HG02840 (cell line): ENCODE results near the gene ENTPD2.
"Not testable (repeated sequence)": the region's sequence is repeated elsewhere in the genome, so short reads cannot be mapped to it uniquely, and the experiment has no call there.

Experiments
- ATAC-seq: cut with Tn5 transposase; IDR thresholded peaks from one replicate; pipeline ENCODE4 v1.9.1; 2021; ENCODE audit warnings: mild to moderate bottlenecking, moderate library complexity, moderate number of reproducible peaks; ENCODE audit not compliant: unreplicated experiment, low FRiP score

ENTPD2 gene

DNA sequence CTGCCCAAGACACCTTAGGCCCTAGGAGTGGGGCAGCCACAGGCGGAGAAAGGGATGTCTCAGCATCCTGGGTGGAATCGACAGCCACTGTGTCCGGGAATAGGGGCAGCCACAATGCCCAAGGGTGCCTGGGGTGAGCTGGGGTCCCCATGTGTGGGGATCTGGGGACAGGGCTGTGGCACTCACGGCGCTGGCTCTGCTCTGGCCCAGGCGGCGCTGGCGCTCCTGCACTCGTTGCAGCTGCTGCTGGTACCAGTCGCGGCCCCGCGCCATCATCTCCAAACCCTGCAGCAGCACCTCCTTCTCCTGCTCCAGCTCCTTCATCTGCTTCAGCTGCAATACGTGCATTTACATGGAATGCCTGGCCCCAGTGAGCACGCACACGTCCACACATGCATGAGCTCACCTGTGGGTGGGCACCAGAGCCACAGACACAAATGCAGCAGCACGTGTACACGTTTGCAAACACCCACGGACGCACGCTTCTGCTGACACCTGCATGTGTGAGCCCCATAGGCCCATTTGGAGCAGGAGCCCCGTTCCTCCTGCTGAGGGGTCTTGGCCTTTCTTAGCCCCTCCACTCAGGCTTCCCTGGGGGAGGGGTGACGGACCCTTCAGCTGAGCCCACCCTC is 11.6 kb upstream of the ENTPD2 start:
- no peak for ATAC-seq

DNA sequence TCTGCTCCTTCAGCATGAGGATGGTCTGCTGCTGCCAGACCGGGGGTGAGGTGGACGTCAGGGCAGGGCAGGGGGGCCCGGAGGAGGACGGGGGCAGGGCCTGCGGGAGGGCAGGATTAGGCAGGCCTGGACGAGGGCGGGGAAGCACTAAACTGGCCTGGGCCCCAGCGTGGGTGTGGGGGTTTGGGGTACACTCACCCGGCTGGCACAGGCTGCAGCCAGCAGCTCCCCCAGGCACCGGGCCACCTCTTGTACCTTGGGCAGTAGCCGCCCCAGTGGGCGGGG is 11.0 kb upstream of the ENTPD2 start:
- no peak for ATAC-seq

DNA sequence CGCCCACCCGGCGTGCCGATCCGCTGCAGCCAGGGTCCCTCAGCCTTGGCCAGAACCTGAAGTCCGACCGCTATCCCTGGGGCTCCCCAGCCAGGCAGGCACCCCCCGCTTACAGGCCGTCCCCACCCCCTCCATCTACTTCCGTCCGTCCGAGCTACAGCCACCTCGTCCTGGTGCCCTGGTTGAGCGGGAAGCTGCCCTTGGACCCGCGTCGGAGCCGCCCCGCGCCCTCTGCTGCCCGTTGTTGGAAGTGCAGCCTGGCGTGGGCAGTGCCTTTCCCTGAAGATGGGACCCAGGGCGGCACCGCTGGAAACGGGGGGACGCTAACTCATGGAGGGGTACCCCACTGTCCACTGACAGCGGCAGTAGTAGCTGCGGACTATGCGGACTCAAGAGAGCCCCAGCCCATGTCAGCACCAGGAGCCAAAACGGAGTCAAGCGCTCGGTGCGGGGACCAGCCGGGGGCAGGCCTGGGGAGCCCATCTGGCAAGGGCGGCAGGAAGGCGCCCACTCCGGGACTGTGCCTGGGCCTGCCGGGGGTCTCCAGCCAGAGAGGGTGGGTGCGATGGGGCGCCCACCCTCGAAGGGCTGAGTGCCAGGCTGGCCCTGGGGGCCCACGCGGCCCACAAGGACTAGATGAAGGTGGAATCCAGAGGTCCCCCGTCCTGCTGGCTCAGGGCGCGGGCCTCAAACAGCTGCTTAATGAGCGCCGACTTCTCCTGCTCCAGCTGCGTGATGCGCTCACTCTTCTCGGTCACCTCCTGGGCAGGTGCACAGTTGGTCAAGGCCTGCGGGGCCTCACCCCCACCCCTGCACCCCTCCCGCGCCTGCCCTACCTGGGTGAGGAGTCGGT is 10.4 kb upstream of the ENTPD2 start:
- ATAC-seq: no peak

DNA sequence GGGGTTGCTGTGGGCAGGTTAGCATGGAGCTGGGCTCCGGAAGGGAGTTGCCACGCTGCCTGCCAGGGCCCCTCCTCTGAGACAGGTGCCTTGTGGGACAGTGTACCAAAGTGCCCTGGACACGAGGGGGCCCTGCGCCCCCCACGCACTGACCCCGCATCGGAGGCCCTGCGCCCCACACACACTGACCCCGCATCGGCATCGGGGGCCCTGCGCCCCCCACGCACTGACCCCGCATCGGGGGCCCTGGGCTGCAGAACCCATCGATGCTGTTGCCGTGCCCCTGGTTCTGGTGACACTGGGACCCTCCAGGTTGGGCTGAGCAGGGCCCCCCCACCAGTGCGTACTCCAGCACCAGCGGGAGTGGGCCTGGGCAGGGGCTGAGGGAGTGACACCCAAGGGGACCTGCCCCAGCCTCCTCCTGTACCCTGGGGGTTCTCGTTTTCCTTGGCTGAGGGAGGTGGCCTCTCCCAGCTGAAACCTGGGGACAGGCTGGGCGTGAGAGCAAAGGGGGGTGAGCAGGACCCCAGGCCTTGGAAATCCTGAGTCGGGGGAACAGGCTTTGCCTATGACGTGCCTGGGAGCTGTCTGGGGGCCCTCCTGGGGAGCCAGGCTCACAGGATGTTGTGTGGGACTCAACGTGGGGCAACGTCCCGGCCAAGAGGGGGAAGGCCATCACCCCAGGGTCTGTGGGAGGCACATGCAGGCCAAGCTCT is 9.6 kb upstream of the ENTPD2 start:
- no peak for ATAC-seq

DNA sequence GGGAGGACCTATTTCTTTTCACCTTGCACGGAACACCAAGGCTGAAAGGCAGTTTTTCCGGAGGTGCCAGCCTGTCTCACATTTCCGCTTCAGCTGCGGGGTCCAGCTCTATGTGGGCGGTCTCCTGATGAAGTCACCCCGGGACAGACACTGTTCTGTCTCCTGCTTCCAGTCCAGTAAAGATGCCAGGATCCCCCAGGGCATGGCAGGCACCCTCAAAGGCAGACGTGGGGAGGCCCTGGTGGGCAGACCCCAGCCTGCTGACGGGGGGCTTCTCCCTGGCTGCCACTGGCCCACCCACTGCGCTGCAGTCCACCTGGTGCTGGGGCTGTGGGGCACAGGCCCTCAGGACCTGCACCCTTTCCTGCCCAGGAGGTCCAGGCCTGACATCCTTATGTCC is 8.9 kb upstream of the ENTPD2 start:
- ATAC-seq: not testable (repeated sequence)

DNA sequence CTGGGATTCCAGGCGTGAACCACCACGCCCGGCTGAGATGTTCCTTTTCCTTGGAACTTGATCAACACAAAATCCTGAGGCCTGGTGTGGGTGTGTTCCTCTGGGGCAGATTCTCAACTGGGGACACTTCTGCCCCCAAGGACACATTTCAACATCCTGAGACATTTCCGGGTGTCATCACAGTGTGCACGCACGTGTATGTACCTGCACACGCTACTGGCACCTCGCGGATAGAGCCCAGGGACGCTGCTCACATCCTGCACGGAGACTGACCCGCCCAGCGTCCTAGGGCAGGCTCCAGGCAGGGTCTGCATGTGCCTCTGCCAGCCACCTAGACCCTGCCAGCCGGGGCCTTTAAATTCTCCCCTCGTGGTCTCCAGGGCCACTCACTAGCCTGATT is 8.5 kb upstream of the ENTPD2 start:
- no peak for ATAC-seq

DNA sequence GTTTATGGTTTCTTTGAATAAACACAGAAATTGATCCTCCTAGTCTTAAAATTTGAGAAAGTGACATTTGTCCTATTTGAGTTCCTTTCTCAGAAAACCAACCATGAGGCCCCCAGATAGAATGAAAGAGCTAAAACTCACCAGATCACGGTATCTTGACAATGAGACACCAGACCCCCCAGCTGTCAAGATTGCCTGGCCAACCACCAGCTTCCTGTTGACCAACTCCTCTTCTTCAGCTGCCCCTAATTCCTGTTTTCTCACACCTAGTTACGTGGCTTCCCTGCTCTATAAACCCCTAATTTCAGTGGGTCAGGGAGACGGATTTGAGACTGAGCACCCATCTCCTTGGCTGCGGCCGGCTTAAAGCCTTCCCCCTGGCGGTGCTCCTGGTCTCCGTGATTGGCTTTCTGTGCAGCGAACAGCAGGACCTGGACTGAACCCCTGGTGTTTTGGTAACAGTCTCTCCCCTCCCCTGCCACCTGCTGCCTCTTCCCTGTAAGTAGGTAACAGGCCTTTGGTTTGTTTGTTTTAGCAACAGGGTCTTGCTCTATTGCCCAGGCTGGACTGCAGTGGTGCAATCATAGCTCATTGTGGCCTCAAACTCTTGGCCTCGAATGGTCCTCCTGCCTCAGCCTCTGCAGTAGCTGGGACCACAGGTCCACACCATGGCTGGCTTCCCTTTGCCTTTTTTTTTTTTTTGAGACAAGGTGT is 4.8 kb upstream of the ENTPD2 start:
- no peak for ATAC-seq

DNA sequence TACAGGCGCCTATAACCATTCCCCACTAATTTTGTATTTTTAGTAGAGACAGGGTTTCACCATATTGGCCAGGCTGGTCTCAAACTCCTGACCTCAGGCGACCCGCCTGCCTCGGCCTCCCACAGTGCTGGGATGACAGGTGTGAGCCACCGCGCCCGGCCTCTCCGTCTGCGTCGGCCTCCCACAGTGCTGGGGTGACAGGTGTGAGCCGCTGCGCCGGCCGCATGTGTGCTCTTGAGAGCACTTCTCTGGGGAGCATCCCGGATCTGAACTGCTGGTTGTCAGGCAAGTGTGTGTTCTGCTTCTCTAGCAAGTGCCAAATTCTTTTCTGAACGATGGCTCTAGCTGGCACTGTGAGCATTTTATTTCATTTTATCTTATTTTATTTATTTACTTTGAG is 3.7 kb upstream of the ENTPD2 start:
- ATAC-seq: no peak

DNA sequence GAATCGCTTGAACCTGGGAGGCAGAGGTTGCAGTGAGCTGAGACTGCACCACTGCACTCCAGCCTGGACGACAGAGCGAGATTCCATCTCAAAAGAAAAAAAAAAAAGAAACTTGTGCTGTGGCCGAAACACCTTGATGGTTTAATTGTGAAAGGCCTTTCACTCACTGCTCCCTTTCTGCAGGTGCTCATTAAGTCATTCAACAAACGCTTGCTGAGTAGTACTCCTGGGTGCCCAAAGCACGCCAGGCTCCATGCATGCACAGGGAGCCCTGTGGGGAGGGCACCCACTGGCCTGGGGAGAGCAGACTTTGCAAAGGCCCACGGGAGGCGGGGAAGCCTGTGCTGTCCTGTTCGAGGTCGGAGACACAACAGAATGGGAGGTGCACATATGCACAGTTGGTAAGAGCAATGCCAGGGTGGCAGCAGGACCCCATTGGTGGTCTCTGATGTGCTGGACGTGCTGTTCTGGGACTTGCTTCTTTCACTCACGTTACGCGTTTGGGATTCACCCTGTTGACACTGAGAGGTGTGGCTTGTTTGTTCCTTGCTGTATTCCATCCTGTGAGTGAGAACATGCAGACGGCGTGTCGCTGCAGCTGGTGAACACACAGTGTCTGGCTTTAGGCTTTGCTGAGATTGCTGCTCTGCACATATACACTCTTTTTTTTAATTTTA is 3.0 kb upstream of the ENTPD2 start:
- no peak for ATAC-seq

DNA sequence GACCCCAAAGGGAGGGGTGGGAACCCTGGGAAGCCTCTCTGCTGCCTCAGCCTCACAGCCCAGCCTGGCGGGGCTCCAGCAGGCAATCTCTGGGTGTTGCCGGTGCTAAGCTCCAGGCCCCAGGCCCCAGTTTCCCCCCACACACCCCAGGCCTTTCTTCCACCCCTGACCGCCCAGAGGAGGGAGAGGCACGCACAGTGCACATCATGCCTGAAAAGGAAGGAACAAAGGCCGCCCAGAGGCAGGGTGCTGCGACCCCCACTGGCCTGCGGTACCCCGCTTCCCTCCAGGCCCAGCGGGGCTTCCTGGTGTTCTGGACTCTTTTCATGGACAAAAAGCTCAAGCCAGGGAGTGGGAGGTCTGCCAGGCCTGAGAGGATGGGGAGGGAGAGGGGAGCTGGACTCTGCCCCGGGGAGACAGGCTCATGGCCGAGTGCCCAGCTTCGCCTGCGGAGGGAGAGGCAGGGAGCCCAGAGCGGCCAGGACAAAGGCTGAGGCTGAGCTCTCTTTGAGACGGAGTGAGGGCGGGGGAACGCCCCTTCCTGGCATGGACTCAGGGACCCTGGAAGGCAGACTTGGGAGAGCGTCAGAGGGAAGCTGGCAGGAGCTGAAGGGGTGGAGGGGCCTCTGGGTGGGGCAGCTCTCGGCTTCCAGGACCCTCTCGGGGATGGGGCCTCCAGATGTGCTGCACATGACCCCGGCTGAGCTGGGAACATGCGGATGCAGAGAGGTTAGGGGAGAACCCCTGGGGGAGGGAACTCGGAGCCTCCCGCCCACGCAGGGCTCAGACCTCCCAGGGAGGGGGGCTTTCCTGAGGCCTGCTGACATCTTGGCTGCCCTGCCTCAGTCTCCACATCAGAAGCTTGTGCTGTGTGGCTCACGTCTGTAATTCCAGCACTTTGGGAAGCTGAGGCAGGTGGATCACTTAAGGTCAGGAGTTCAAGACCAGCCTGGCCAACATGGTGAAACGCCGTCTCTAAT is 1.8 kb upstream of the ENTPD2 start:
- ATAC-seq: no peak

DNA sequence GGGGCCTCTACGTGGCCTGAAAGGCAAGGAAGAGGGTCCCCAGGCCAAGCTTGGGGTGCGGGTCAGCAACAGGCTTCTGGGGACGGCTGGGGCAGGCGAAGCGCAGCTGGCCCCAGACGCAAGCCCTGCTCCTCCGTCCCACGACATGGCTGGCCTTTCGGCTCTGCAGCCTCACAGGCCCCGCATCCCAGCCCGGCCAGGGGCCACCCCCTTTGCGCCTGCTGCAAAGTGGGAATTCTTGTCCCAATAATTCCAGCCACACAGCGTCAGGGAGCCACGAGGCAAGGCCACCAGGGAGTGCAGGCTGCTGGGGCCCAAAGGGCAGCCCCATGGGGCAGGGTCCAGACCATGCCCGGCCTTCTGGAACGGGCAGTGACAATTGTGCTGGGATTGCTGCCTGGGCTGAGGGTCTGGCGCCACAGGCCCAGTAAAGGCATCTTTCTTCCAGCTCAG is 1.1 kb upstream of the ENTPD2 start:
- ATAC-seq: no peak

DNA sequence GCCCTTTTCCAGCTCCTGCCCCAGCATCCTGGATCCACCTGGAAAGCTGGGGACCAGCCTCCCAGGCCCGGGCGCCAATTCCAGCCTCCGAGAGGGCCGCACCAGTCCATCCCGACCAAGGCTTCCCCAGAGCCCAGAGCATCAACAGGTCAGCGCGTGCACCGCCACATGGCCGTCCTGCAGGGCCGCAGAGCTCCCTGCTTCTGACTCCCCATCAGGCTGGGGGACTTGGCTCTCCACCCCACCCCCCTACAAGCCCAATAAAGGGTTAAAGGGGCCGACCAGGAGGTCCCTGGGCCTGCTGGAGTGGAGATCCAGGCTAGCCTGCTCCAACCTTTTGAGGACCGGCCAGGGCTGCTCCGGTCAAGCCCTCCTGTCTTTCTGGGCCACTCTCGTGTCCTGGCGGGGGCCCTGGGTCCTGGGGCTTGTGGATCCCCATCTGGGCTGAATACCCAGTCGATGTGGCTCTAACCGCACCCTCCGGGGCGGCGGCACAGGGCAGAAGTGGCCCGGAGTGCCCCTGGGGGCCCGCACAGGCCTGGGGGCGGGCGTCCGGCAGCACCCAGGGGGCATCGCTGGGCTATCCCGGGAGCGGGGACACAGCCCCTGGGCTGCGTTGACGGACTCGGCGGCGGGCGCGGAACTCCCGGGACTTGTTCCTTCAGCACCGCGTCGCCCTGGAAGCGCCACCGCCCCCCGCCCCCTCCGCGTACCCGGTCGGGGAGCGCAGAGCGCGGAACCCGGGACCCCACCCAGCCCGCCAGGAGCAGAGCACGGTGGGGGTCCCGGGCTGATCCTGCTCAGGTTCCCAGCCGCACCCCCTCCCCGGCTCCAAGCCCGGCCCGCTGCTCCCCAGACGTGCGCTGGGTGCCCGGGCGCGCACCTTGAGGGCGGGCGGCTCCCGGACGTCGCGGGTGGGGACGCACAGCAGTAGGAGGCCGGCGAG is 590 bp downstream of the ENTPD2 start:
- no peak for ATAC-seq

DNA sequence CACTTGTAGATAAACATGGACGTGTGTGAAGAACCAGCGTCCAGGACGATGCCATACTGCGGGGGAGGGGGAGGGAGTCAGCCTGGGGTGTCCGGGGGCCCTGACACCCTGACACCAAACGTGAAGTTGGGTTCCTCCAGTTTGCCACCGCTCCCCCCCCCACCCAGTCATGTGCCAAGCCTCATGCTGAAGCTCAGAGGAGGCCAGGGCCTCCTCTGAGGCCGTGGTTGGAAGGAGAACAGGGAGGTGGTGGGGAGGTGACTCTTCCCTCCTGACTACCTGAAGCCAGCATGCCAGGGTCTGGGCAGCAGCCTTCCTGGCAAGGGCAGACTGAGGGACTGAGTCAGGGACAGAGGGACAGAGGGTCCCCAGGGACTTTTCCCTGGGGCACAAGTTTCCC is 1.6 kb downstream of the ENTPD2 start:
- ATAC-seq: no peak

DNA sequence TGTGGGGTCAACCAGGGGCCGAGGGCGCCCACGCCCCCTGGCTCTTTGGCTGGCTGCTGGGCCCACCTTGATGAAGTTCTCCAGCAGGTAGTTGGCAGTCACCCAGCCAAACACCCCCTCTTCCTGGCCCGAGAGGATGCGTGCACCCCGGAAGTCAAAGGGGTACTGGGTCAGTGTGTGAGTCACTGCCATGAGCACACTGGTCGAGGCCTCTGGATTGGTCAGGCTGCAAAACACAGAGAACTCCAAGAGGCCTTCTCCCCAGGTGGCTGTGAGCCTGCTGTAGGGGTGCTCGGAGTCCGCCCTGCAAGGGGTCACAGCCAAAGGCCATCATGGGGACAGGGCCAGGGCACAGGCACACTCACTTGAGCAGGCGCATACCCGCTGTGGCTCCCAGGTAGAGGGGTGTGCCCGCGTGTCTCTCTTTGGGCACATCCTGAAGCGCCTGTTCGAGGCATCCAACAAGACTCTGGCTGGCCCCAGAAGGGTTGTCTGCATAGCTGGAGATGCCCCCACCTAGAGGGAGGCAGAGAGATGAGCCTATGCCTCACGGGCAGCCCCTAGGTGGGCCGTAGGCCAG is 2.6 kb downstream of the ENTPD2 start:
- no peak for ATAC-seq

DNA sequence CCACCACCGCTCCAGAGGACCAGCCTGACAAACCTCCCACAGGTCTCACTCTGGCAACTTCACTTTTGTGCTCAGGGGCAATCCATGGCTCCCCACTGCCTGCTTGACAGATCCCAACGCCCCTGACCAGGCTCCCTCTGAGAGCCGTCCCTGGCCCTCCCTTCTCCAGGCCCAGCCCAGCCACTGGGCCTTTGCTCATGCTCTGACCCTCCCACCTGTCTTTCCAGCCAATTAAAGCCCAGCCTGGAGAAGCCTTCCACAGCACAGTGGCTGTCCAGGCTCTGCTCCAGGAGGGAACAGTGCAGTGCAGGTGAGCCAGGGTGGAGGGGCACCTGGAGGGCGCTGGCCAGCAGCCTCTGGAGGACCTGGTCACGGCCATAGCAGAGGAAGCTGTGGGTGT is 3.3 kb downstream of the ENTPD2 start:
- ATAC-seq: no peak

DNA sequence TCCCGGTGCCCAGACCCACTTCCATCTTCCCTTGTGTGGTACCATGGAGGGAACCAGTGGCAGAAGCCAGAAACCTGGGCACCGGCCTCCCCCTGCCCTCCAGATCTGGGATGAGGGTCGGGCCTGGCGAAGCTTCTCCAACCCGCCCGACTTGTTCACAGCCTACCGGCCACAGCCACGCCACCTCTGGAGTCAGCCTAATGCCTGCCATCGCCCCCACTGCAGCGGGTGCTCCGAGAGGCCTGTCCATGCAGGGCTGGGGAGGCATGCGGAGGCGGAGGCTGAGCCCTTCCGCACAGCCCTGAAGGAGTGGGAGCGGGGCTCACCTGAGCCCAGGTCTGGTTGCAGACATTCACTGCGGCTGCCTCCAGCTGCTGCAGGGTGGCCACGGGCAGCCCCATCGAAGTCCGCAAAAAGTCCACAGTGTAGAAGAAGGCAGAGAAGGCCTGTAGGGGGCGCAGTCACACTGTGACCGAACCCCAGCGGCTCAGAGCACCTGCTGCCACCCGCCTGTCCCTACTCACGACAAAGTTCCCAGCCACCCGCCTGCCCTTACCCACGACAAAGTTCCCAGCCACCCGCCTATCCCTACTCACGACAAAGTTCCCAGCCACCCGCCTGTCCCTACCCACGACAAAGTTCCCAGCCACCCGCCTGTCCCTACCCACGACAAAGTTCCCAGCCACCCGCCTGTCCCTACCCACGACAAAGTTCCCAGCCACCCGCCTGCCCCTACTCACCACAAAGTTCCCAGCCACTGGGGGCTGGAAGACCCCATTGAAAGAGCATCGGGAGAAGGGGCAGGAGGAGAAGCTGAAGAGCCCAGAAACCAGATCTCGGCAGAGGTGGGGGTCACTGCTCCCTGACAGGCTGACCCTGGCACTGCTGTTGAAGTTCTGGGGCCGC is 4.1 kb downstream of the ENTPD2 start:
- no peak for ATAC-seq
